Left cardiac atrium (tissue), 4 donors: ENCODE data around the gene GULP1. TPM values are rescaled to one million over a fixed set of nuclear protein-coding genes. Genes with fewer than 3 reads are reported as not detected.
"Not testable (repeated sequence)": the region's sequence is repeated elsewhere in the genome, so short reads cannot be mapped to it uniquely, and the experiment has no call there.

Experiments
- ATAC-seq, 2 donors: fragments of 200-7000 bp; cut with Tn5 transposase; one replicate each; pipeline ENCODE4 v1.9.1; 2020; ENCODE audit warnings: mild to moderate bottlenecking in 2 of 2, moderate library complexity in 2 of 2
- DNase-seq: peaks from one replicate; pipeline ENCODE4 v3.0.0-alpha.2; 2020
- intact Hi-C, 2 donors: fragments of 100-400 bp; cut with DNase I; formaldehyde crosslinking; loops; one replicate each; pipeline versions ENCODE4 v1.14.1 to v1.15.1; 2022 to 2023
- total RNA-seq, 2 donors: library from RNA; stranded (reverse); fragmentation: NEBNext Ultra II Directional; extraction: Animal tissue kit (Norgen Biotek cat#: 25700); gene quantifications; one replicate each; pipeline ENCODE4 v1.2.1, GENCODE V29; 2021
- donor health status: DM: no; HTN: yes; CAD: no.
- donor health status: DM: no; HTN: yes; CAD: no; lungs with severe emphysema.
- donor health status: DM: yes; HTN: yes; CAD: no.
- donor health status: Dilated cardiomyopathy.

Gene GULP1
- total RNA-seq, 2 donors from 2014 or later = 10.8 to 17.4 TPM

- intact Hi-C loops, DNase-seq, ATAC-seq: not testable (repeated sequence)
These were observed 314.2 kb downstream of the GULP1 start for GRCh38 chr2:188605609-188606584.

GRCh38 chr2:188606596-188606995 is 314.9 kb downstream of the GULP1 start:
- DNase-seq, ATAC-seq, intact Hi-C loops: not testable (repeated sequence)

GRCh38 chr2:188607501-188607900 is 315.8 kb downstream of the GULP1 start:
- DNase-seq (no peak), ATAC-seq (no peak)
- intact Hi-C loops = no loop called here

GRCh38 chr2:188609321-188610049 is 317.8 kb downstream of the GULP1 start:
- intact Hi-C loops = no loop called here
- no peak for ATAC-seq
- no peak for DNase-seq

- ATAC-seq (no peak), DNase-seq (no peak)
- intact Hi-C loops = no loop called here
These were observed 318.4 kb downstream of the GULP1 start for GRCh38 chr2:188610050-188610444.

- intact Hi-C loops = no loop called here
- no peak for DNase-seq
- peak; percentile 3 to 19 for ATAC-seq
These were observed 319.2 kb downstream of the GULP1 start for GRCh38 chr2:188610827-188611226.

GRCh38 chr2:188619146-188619545 is 327.5 kb downstream of the GULP1 start:
- DNase-seq = no peak
- no peak for ATAC-seq
- intact Hi-C loops = no loop called here

DNA sequence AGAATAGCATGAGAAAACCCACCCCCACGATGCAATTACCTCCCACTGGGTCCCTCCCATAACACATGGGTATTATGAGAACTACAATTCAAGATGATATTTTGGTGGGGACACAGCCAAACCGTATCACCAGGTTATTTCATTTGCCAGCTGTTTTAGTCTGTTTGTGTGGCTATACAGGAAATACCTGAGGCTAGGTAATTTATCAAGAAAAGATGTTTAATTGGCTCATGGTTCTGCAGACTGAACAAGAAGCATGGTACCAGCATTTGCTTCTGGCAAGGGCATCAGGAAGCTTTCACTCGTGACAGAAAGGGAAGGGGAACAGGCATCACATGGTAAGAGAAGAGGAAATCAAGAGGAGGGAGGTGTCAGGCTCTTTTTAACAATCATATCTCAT is 329.2 kb downstream of the GULP1 start:
- intact Hi-C loops = no loop called here
- no peak for ATAC-seq
- DNase-seq = no peak

GRCh38 chr2:188622601-188623260 is 331.1 kb downstream of the GULP1 start:
- intact Hi-C loops = no loop called here
- ATAC-seq (no peak), DNase-seq (no peak)

GRCh38 chr2:188623995-188624643 is 332.4 kb downstream of the GULP1 start:
- DNase-seq (no peak), ATAC-seq (peak in 1 of 2 donors; percentile 54)
- intact Hi-C loops = no loop called here

DNA sequence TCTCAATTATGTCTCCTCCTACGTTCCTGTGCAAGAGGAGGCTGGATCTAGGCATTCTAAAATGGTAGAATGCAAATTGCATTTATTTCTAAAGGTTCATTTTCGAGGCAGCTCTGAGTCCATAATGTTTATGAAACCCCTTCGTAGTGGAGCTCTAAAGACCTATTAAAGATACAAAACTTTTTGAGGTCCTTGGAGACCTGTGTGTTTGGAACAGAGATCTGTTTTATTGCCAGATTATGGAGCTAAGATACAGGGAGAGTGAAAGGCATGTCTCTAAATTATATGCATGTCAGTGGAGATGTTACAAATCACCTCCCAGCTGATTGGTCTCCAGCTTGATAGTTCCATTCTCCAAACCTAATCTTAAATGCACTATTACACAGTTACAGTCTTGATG is 335.8 kb downstream of the GULP1 start:
- DNase-seq (no peak), ATAC-seq (no peak)
- intact Hi-C loops = no loop called here

DNA sequence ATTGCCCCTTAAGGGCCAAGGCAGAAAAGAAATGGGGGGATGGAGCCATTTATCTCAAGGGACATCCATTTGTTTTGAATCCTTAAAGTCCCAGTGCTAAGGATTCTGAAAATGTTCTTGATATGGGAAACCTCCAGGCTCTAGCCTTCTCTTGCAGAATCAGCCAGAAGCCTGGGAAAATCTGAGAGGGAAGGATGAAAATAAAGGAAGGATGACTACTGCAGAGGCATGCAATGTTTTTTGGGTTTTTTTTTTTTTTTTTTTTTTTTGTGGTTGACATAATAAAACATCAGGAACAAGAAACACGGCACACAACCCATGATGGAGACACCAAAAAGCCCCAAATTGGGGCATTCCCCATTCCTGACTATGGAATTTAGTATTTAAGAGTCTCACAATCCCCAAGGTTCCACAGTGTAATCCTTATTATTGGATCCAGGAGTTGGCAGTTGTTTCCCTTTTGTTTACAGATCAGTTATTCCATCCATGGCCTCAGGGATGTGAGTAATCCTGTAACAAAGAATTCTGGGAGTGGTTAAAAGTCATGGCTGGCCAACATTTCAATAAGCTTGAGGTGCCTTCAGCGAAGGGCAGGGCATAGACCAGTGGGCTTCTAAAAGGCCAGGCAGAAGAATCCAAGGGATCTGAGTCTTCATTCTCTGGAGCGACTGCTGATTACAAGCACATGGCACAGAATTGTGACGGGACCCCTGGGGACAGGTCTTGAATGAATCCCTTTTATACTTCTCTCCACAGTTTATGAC is 337.5 kb downstream of the GULP1 start:
- ATAC-seq (peak in 1 of 2 donors; percentile 50), DNase-seq (no peak)
- intact Hi-C loops = no loop called here

- ATAC-seq = no peak
- intact Hi-C loops = no loop called here
- DNase-seq = no peak
These were observed 338.3 kb downstream of the GULP1 start for GRCh38 chr2:188629753-188630527.

DNA sequence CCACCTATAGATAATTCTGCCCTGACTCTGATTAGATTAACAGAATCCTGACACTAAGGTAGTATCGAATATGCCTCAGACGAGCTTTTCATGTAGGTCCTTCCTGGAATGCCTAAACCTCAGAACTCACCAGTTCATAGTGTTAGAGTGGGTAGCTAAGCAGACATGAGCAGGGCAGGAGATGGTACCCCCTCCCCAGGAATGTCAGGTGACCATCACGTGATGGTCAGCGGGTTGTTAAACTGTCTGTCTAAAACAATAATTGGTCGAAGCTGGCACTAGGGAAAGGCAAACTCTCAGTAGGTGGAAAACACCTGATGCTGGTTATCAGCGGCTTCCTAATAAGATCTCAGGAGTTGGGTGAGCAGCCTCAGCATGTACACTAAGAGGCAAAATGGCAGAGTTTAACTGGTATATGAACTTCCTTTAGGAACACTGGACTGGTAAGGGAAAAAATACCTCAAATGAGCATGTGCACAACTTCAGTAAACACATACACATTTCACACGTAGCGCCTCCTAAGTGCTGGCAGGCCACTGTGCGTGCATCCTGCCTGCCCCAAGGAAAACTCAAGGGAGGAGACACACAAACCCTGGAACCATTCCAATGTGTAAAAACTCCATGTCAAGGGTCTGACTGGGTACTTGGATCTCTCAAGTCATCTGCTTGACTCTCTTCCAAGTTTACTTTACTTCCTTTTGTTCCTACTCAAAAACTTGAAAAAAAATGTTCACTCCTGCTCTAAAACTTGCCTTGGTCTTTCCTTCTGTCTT is 339.5 kb downstream of the GULP1 start:
- ATAC-seq (no peak), DNase-seq (no peak)
- intact Hi-C loops = no loop called here

DNA sequence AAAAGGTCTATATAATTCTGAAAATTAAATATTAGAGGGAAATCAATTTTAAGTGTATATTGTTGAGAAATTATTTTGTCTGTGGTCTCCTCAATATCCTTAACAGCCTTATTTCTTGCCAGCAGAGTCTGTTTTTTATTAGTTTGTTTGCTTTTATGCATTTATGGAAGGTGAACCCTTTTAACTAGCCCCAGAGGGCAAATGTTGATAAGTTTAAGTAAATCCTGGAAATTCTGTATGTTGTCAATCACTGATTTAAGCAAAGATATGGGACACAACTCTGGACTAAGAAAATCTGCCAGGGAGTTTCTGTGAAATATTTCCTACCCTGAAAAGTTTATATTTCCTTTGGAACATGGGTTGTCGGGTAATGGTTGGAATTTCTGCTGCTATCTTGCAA is 343.0 kb downstream of the GULP1 start:
- ATAC-seq (no peak), DNase-seq (no peak)
- intact Hi-C loops = no loop called here
